ENCODE results near the gene WDR37.
"Not testable (repeated sequence)": the region's sequence is repeated elsewhere in the genome, so short reads cannot be mapped to it uniquely, and the experiment has no call there.

The WDR37 gene

DNA sequence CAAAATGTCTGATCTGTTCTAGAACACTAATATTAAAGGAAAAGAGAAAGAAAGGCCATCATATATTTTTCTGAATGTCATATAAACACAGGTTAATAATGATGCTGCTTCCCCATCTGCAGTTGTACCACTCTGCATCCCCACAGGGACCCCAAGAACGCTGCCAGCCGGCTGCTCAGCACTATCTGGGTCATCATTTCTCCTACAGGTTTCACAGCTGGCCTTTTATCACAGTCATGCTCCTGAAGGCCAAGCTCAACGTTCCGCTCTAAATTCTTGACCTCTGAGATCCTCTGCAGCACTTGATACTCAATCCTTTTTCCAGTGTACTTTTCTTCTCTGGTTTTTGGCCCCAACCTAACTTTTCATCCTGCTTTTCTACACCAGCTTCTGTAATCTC lies 12.0 kb upstream of the WDR37 start:
- no peak for DNase-seq

DNA sequence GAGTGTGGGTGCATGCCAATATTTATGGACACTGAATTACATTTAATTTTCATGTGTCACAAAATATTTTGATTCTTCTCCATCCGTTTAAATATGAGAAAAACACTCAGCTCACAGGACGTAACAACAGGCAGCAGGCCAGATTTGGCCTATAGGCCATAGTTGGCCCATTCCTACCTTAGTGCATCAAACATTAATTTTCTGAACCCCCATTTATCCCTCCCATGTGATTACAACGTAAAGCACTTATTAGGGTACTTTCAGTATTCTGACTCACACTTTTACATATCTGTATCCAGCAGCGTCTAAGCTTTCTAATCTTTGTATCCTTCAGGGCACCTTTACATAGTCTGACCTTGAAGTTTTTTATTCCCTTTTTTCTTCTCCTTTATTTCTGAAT lies 11.2 kb upstream of the WDR37 start:
- DNase-seq: no peak

DNA sequence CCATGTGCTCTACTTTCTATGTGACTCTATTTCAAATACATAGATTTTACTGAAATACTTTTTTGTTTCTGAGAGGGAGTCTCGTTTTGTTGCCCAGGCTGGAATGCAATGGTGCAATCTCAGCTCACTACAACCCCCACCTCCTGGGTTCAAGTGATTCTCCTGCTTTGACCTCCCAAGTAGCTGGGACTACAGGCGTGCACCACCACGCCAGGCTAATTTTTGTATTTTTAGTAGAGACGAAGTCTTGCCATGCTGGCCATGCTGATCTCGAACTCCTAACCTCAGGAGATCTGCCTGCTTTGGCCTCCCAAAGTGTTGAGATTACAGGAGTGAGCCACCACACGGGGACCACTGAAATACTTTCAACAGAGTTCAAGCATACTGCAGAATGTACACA lies 10.8 kb upstream of the WDR37 start:
- DNase-seq: no peak

DNA sequence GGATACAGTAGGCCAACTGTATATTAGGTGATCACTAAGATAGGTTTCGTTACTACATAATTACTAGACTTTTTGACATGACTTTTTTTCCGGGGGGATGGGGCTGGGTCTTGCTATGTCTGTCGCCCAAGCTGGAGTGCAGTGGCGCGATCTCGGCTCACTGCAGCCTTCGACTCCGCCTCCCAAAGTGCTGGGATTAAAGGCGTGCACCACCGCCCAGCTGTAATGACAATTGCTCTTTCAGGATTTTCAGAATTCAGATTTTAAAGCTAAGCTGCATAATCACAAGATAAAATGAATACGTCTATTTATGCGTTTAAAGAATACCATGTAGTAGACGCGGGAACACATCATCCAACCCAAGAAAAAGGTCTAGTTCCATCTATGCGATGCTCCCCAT lies 8.2 kb upstream of the WDR37 start:
- no peak for DNase-seq

DNA sequence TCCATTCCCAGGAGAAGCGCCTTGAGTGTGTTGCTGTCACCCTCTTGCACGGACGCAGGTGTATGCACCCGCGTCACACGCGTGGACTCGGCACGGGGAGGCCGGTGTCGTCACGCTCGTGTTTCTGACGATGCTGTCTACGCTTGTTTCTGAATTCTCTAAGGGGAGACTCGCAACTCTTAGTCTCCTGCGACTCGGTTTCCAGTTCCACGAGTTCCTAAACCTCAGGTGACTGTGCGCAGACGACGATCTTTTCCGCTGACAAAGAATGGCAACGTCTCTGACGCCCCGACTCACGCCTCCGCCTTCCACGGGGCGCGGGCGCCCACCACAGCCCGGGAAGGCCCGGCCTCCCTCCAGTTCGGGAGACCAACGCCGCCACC lies 7.8 kb upstream of the WDR37 start:
- no peak for DNase-seq

DNA sequence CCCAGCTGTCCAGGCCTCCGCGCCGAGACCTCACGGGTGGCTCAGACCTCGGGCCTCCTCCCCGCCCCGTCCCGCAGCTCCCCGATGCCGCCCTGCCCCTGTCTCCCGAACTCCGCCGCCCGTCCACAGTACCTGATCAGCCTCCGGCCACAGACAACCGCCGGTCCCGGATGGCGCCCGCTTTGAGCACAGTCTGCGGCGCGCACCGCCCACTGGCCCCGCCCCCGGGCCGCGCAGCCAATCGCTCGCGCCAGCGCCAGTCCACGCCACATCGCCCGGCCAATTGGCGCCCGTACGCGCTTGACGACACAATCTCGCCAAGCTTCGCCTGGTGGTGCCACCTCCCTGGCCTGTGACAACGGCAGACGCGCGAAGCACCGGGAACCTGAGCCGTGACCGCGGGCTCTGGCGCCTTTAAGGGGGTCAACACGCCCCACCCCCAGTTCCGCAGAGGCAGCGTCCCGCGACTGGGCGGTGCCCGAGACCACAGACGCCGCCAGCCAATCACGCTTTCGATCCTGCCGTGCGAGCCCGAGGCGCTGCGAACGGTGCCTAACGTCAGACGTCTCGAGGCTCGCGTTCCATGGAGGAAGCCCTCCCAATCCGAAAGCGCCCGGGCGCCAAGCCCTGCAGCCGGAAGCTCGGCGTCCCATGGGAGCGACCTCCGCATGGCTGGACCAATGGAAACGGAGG lies 7.3 kb upstream of the WDR37 start, which contains the start of gene IDI1:
Gene IDI1 (minus strand): TSS at position 388 of the 693 bp plus-strand sequence. CDS start 116 bp downstream, at position 272.
- peak; percentile 93 for DNase-seq

DNA sequence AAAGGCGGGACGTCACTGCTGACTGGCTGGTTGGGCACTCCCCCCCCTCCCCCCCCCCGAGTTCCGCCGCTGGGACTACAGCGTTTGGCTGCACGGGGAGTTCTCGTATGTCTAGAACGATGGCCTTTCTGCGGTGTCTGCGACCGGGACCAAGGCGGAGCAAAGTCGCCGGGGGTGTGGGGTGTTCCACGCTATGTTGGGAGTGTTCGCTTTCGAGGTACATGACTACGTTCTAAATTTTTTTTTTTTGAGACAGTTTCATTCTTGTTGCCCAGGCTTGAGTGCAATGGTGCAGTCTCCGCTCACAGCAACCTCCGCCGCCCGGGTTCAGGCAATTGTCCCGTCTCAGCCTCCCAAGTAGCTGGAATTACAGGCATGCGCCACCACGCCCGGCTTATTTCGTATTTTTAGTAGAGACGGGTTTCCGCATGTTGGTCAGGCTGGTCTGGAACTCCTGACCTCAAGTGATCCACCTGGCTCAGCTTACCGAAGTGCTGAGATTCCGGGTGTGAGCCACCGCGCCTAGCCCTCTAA lies 6.7 kb upstream of the WDR37 start:
- DNase-seq: no peak

DNA sequence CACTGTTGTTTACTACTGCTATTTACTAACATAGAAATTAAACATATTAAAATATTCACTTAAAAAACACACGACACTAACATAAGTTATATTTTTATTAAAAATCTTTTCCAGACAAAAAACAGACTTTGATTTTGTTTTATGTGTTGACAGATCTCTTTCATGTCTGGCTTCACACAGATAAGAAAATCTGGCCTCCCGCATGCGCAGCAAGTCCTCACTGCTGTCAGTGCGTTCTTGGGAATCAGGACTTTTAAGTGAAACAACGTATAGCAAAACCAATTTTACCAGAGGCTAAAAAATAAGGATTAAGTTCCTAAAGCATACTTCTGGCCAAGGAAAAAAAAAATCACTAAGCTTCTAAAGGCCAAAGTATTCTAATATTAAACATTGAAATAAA lies 6.0 kb upstream of the WDR37 start:
- no peak for DNase-seq

DNA sequence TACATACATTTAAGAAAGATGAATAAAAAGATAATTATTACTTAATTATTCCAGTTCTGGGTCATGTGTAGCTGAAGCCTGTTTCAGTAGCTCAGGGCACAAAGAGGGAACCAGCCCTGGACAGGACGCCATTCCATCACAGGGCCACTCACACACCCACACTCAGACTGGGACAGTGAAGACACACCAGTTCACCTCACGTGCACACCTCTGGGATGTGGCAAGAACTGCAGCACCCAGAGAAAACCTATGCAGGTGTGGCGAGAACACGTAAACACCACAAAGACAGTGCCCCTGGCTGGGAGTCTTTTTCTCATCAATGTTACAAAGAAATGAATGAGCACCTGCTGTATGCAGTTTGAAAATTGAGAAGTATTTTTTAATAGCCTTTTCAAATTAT lies 5.6 kb upstream of the WDR37 start:
- DNase-seq: no peak

DNA sequence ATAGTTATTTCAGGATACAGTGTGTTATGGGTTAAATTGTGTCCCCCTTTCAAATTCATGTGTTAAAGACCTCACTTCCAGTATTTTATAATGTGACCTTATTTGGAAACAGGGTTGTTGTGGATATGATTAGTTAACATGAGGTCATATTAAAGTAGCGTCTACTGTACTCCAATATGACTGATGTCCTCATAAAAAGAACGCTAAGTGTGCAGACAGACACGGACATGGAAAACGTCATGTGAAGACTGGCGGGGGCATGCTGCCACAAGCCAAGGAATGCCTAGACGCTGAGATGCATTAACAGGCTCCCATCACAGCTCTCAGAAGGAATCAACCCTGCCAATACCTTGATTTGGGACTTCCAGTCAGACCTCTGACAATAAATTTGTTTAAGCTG lies 1.5 kb upstream of the WDR37 start:
- no peak for DNase-seq

DNA sequence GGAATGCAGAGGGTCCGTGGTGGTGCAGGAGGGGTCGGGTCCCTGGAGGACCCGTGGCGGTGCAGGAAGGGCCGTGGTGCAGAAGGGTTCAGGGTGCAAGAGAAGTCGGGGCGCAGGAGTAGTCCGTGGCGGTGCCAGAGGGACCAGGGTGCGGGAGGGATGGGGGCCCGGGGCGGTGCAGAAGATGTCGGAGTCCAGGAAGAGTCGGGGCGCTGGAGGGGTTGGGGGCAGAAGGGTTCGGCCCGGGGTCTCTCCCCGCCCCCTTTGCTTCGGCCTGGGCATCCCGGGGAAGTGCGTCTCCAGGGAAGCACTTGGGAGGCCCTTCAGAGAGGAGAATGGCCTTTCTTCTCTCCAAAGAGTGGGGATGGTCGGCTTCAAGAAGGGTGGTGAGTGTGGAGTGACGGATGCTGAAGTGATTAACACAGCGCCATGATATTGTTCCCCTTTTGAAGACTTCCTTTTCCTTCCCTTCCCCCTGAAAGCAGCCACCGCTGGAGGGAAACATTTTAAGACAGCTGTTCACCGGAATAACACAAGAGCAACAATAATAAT lies 997 bp downstream of the WDR37 start:
- DNase-seq: no peak

DNA sequence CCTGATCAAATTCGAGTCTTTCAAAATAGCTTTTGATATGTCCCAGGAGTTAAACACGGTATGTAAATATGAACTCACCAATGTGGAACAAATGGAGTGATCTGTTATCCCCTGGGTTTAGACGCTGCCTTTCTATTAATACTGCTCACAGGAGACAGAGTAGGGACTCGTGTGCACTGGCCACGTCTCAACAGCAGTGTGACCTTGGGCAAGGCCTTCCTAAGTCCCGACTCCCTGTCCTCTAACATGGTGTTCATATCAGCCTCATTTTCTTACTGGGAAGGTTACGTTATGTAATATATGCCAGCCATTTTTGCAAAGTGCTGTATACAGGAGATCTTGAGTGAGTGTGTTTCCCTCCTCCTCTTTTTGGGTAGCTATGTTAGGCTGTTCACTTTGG lies 1.8 kb downstream of the WDR37 start:
- DNase-seq: no peak

DNA sequence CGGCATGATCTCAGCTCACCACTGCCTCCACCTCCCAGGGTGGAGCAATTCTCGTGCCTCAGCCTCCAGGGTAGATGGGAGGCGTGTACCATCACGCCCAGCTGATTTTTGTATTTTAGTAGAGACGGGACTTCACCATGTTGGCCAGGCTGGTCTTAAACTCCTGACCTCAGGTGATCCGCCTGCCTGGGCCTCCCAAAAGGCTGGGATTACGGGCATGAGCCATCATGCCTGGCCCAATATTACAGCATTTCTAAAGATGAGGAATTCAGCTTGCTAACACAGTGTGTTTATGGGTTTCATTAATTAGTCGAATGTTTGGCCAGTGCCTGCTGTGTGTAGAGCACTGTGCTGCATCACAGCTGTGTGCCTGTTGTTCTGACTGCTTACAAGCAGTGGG lies 3.7 kb downstream of the WDR37 start:
- DNase-seq: no peak

DNA sequence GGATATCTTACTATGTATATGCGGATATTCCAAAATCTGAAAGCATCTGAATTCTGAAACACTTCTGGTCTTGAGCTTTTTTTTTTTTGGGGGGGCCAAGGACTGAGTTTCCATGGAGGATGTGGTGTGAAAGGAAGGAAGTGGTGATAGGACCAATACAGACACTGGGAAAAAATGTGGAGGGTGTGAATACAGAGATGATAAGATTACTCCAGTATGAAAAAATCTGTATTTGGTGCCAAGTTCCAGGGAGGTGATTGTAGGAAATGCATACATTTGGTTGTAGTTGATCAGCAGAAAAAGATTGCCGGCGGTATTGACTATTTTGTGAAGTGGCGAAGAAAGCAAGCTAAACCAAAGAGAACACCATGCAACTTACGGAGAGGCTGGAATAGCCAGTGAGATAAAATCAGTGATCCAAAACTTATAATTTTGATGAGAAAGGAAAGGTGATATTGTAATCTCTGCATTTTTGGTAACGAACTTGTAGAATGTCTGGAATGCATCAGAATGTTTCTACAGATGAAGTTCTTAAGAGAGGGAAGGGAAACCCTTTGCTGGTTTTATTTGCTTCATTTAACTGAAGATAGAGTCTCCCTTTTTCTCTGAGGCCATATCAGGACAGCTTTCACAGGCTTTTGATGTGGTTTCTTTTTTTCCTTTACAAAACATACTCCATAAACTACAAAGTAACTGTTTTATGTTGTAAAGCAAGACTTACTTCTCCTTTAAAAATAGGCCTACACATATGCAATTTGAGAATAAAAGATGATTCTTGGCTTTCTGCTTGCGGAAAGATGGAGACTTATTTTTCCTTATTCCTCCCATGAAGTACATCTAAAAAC lies 6.0 kb downstream of the WDR37 start:
- DNase-seq: no peak

DNA sequence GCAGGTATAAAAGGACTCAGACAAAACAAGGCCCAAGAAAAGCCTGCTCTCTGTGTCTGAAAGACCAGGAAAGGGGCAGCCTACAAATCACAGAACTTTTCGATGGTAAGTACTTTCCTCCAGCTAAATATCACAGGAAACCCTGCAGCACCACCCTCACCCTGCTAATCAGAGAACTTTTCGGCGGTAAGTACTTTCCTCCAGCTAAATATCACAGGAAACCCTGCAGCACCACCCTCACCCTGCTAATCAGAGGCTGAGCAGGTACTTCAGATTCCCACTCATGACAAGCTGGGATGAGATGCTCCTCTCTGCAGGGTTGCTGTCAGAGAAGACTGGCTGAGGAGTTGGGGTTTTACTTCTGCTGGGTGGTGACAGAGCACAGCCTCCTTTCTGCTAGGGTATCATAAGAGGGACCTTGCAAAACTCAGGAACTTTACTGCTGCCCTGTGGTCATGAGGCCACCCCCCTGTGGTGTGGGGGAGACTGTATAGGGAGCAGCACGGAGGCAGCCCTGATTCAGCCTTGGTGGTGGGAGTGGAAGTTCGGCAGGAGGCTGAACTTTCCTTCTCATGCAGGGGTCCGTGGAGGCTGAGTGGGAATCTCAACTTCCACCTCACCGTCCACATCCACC lies 7.2 kb downstream of the WDR37 start:
- DNase-seq: no peak

DNA sequence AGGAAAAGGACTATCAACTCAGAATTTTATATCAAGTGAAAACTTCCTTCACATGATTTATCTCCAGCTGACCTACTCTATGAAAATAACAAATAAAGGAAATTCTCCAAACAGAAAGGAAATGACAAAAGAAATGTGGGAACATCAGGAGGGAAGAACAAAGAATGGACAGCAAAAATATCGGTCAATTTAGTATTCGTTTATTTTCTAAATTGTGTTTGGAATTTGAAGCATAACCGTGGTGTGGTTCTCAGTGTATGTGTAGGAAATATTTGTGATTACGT lies 8.7 kb downstream of the WDR37 start:
- DNase-seq: no peak

DNA sequence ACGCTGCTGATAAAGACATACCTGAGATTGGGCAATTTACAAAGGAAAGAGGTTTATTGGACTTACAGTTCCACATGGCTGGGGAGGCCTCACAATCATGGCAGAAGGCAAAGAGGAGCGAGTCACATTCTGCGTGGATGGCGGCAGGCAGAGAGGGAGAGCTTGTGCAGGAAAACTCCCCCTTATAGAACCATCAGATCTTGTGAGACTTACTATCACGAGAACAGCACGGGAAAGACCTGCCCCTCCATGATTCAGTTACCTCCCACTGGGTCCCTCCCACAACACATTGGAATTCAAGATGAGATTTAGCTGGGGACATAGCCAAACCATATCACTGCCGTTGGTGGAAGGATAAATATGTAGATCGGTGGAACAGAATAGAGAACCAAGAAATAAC lies 10.5 kb downstream of the WDR37 start:
- DNase-seq: not testable (repeated sequence)

DNA sequence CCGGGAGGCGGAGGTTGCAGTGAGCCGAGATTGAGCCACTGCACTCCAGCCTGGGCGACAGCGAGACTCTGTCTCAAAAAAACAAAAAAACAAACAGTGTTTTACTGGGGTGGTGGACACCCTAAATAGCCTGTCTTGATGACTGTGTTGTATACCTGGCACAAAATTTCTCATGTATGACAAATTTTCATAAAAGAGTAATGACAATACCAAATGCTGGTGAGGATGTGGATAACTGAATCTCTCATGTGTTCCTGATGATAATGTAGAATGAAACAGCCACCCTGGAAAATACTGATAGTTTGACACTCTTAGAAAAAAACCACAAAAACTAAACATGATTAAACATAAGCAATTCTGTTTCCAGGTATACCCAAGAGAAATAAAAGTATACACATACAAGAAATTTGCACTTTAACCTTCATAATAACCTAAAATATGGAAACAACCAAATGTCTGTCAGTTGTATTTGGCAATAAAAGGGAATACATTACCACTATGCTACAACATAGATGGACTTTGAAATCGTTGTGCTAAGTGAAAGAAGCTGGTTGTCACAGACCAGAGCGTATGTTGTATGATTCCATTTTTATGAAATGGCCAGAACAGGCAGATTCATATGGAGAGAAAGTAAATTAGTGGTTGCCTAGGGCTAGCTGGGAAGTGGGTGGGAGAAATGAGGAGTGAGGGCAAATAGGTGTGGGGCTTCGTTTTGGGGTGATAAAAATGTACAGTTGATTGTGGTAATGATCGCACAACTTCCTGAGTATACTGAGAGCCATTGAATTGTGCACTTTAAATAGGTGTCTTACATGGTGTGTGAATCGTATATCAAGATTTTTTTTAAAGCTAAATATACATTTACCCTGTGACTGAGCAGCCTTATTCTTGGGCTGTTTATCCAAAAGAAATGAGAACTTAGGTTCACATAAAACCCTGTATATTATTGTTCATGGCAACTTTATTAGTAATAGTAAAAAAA lies 12.5 kb downstream of the WDR37 start:
- no peak for DNase-seq

DNA sequence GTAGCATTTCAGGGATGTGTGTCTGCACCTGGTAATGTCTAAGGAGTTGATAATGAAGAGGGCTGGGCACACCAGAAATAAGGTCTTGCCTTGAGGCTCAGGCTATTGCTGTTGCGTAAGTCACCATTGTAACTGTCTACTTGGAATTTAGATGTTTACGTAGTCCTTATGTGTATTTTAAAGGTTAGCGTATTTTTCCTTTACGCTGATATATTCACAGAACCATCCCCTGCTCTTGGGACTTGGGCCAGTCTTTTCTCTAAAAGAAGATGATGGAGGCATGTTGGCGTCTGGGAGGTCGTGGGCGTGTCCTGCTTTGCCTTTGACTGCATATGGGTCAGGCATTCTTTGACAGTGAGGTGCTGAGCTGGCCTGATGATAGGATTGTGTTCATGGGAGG lies 14.7 kb downstream of the WDR37 start:
- no peak for DNase-seq

DNA sequence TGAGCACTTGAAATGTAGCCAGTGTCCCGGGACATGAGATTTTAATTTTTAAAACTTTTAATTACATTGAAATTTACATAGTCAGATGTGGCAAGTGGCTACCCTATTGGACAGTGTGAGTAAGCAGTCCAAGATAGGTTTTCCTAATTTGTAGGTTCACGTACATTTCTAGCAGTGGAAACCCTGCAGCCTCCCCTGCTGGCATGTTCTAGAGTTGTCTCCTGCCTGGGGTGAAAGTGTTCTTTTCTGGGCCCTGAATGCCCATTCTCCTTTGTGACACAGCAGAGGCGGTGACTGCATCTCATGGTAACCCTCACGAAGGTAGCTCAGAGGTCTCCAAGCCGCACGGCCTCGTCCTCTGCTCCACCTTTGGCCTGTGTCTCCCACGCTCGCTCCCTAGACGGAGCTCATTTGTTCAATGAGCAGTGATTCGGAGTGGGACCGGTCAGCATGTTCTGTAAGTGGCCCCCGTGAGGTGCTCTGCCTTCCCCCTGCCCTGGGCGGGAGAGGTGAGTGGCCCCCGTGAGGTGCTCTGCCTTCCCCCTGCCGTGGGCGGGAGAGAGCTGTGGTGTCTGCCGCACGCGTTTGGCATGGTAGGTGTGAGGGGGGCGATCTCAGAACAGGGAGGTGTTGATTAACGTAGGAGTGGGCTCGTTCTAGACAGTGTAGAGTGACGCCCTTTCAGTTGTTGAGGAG lies 18.0 kb downstream of the WDR37 start:
- DNase-seq: no peak

DNA sequence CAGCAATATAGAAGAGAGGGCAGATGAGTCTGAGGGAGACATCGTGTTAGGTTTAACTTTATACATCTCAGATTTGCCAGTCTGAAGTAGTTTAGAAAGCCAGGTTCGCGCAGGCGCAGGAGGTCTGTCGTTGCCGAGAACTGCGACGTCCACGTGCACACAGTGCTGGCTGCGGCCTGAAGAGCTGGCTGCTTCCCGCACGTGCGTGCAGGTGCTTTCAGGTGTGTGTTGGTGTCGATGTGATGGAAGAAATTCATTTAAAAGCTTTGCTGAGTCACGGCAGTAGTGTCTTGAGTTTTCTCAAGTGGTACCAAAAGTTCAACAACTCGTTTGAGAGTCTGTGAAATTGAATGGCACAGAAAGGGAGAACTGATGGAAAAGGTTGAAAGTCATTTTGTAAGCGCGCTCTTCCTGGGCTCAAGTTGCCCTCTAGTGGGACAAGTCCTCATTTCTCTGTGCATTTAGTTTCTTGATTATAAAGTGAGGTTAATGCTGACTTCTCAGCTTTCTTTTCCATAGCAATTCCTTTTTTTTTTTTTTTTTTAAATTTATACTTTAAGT lies 18.6 kb downstream of the WDR37 start:
- DNase-seq: no peak

DNA sequence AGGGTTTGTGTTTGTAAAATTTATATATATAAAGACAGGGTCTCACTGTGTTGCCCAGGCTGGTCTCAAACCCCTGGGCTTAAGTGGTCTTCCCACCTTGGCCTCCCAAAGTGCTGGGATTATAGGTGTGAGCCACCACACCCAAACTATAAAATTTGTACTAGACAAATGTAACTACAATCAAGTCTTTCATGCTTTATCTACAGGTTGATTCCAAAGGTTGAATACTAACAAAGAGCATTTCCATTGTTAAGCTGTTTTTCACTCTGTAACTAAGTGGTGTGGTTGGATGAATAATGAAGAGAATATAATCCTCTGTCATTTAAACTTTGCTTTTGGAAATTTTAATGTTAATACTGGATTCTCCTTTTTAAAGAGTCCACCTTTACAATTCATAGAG lies 22.5 kb downstream of the WDR37 start:
- DNase-seq: no peak

Data from NCI-H748 treated with DMSO at 0.1 percent for 48 hours (cell line).